Ovary (tissue), 3 donors: ENCODE measurements around the gene TFF1.
"Not testable (repeated sequence)": the region's sequence is repeated elsewhere in the genome, so short reads cannot be mapped to it uniquely, and the experiment has no call there.

Experiments used
- POLR2A ChIP-seq: fragments of 450-650 bp; IDR thresholded peaks from one replicate; pipeline ENCODE4 v1.6.1; 2017; ENCODE audit warnings: antibody characterized with exemption, mild to moderate bottlenecking, moderate library complexity
- TF ChIP-seq, protein P1 (sequence below), 3 donors: fragments of 450-650 bp in 2 of 3; fragments of 200-600 bp in 1 of 3; IDR thresholded peaks; one replicate each; pipeline versions ENCODE4 v1.5.1 to v1.8.0; 2016 to 2022; ENCODE audit warnings: antibody characterized with exemption in 3 of 3, mild to moderate bottlenecking in 1 of 3
- donor health status: DM: no; HTN: no; CAD: no.

DNA sequence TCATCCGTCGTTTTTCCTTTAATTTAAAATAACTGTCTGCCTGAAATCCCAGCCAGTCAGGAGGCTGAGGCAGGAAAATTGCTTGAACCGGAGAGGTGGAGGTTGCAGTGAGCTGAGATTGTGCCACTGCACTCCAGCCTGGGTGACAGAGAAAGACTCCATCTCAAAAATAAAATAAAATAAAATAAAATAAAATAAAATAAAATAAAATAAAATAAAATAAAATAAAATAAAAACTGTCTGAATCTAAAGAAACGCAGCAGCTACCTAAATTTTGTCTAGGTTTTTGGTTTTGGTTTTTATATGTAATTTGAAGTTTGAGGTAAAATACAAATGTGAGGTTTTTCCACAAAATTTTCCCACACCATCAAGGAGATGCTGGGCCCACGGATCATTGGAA lies 42.4 kb upstream of the TFF1 start:
- TF ChIP-seq, protein P1, sequence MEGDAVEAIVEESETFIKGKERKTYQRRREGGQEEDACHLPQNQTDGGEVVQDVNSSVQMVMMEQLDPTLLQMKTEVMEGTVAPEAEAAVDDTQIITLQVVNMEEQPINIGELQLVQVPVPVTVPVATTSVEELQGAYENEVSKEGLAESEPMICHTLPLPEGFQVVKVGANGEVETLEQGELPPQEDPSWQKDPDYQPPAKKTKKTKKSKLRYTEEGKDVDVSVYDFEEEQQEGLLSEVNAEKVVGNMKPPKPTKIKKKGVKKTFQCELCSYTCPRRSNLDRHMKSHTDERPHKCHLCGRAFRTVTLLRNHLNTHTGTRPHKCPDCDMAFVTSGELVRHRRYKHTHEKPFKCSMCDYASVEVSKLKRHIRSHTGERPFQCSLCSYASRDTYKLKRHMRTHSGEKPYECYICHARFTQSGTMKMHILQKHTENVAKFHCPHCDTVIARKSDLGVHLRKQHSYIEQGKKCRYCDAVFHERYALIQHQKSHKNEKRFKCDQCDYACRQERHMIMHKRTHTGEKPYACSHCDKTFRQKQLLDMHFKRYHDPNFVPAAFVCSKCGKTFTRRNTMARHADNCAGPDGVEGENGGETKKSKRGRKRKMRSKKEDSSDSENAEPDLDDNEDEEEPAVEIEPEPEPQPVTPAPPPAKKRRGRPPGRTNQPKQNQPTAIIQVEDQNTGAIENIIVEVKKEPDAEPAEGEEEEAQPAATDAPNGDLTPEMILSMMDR (IDR thresholded peaks at IDR 0.05), result not testable (repeated sequence)
- not testable (repeated sequence) for TF ChIP-seq POLR2A
